HepG2 (cell line): ENCODE data around the gene MYL11. TPM values are rescaled to one million over a fixed set of nuclear protein-coding genes. Genes with fewer than 3 reads are reported as not detected.

Experiments
- CBX5 ChIP-seq: sonication (generic); formaldehyde crosslinking; IDR thresholded peaks from 2 replicates; pipeline ENCODE4 v1.4.0; 2020; ENCODE audit warnings: missing genetic modification reagents, borderline replicate concordance
- CHCHD3 ChIP-seq: sonication (generic); formaldehyde crosslinking; IDR thresholded peaks from 2 replicates; pipeline ENCODE4 v1.8.0; 2022; ENCODE audit warnings: mild to moderate bottlenecking, missing genetic modification reagents, moderate library complexity
- FOXC1 ChIP-seq: sonication (generic); formaldehyde crosslinking; IDR thresholded peaks from 2 replicates; pipeline ENCODE4 v1.8.0; 2022; ENCODE audit warnings: mild to moderate bottlenecking, missing genetic modification reagents, borderline replicate concordance
- GLI4 ChIP-seq: sonication (generic); formaldehyde crosslinking; IDR thresholded peaks from 2 replicates; pipeline ENCODE4 v1.5.1; 2020; ENCODE audit warnings: missing genetic modification reagents, mild to moderate bottlenecking, moderate library complexity, borderline replicate concordance
- HES4 ChIP-seq: sonication (generic); formaldehyde crosslinking; IDR thresholded peaks from 2 replicates; pipeline ENCODE4 v1.9.0; 2021; ENCODE audit warnings: mild to moderate bottlenecking, missing genetic modification reagents, borderline replicate concordance
- KAT7 ChIP-seq: IDR thresholded peaks from 2 replicates; pipeline ENCODE4 v1.6.1; 2018; ENCODE audit warnings: borderline replicate concordance, missing compliant biosample characterization
- NAIF1 ChIP-seq: sonication (generic); formaldehyde crosslinking; IDR thresholded peaks from 2 replicates; pipeline ENCODE4 v1.5.0; 2020; ENCODE audit warnings: mild to moderate bottlenecking, missing genetic modification reagents, borderline replicate concordance
- NCOA5 ChIP-seq: sonication (generic); formaldehyde crosslinking; IDR thresholded peaks from 2 replicates; pipeline ENCODE4 v1.4.0; 2020; ENCODE audit warnings: missing genetic modification reagents
- SNAI1 ChIP-seq: sonication (generic); formaldehyde crosslinking; IDR thresholded peaks from 2 replicates; pipeline ENCODE4 v1.5.0; 2020; ENCODE audit warnings: mild to moderate bottlenecking, missing genetic modification reagents, borderline replicate concordance
- SSRP1 ChIP-seq: IDR thresholded peaks from 2 replicates; pipeline ENCODE4 v1.6.1; 2016; ENCODE audit warnings: control low read depth
- TEAD3 ChIP-seq: optimal IDR thresholded peaks from 2 replicates; pipeline ENCODE3; 2016; ENCODE audit warnings: borderline replicate concordance
- ZNF160 ChIP-seq: sonication (generic); formaldehyde crosslinking; IDR thresholded peaks from 2 replicates; pipeline ENCODE4 v1.8.0; 2022; ENCODE audit warnings: mild to moderate bottlenecking, inconsistent platforms, missing genetic modification reagents
- ZNF180 ChIP-seq: sonication (generic); formaldehyde crosslinking; IDR thresholded peaks from 2 replicates; pipeline ENCODE4 v1.4.0; 2020; ENCODE audit warnings: low read depth, missing genetic modification reagents, borderline replicate concordance
- ZNF331 ChIP-seq: sonication (generic); formaldehyde crosslinking; IDR thresholded peaks from 2 replicates; pipeline ENCODE4 v1.4.0; 2020; ENCODE audit warnings: missing genetic modification reagents
- ZNF367 ChIP-seq: sonication (generic); formaldehyde crosslinking; IDR thresholded peaks from 2 replicates; pipeline ENCODE4 v1.4.0; 2020; ENCODE audit warnings: missing genetic modification reagents, borderline replicate concordance
- polyA plus RNA-seq, 8 experiments: library from polyadenylated mRNA; depleted of rRNA in 3 of 8; stranded (reverse) in 7 of 8; unstranded in 1 of 8; fragments of >200 nt; fragmentation: Illumina TruSeq in 4 of 8; extraction: Trizol in 4 of 8; gene quantifications; 2 replicates each; pipeline versions ENCODE4 v1.2.1 to v1.2.3, GENCODE V29; 2011 to 2016; ENCODE audit warnings: low read depth in 4 of 8, missing spikeins in 1 of 8, mixed read lengths in 1 of 8; ENCODE audit not compliant: insufficient read depth in 1 of 8
- total RNA-seq, 5 experiments: library from RNA; depleted of rRNA; stranded (reverse); fragments of >200 nt; fragmentation: Illumina TruSeq; extraction: Trizol; gene quantifications; 2 replicates each; pipeline ENCODE4 v1.2.3, GENCODE V29; 2016; ENCODE audit warnings: low read depth in 1 of 5
- TF ChIP-seq, protein P1 (sequence below): sonication (generic); formaldehyde crosslinking; IDR thresholded peaks from 2 replicates; pipeline ENCODE4 v1.4.0; 2020; ENCODE audit warnings: mild to moderate bottlenecking, low read depth, missing genetic modification reagents
- TF ChIP-seq, protein P2 (sequence below): sonication (generic); formaldehyde crosslinking; IDR thresholded peaks from 2 replicates; pipeline ENCODE4 v1.8.0; 2022; ENCODE audit warnings: missing genetic modification reagents, mild to moderate bottlenecking, moderate library complexity, borderline replicate concordance
- TF ChIP-seq, protein P3 (sequence below): sonication (generic); formaldehyde crosslinking; IDR thresholded peaks from 2 replicates; pipeline ENCODE4 v1.9.0; 2021; ENCODE audit warnings: missing genetic modification reagents, borderline replicate concordance
- TF ChIP-seq, protein P4 (sequence below): IDR thresholded peaks from 2 replicates; pipeline ENCODE4 v1.6.1; 2018; ENCODE audit warnings: missing genetic modification reagents
- TF ChIP-seq, protein P5 (sequence below): sonication (generic); formaldehyde crosslinking; IDR thresholded peaks from 2 replicates; pipeline ENCODE4 v1.4.0; 2020; ENCODE audit warnings: missing genetic modification reagents

MYL11 gene
- total and polyA plus RNA-seq, 2 of the 13 experiments (the other 11 are each of a cell fraction or from before 2014, with no cell fraction given) = not detected

DNA sequence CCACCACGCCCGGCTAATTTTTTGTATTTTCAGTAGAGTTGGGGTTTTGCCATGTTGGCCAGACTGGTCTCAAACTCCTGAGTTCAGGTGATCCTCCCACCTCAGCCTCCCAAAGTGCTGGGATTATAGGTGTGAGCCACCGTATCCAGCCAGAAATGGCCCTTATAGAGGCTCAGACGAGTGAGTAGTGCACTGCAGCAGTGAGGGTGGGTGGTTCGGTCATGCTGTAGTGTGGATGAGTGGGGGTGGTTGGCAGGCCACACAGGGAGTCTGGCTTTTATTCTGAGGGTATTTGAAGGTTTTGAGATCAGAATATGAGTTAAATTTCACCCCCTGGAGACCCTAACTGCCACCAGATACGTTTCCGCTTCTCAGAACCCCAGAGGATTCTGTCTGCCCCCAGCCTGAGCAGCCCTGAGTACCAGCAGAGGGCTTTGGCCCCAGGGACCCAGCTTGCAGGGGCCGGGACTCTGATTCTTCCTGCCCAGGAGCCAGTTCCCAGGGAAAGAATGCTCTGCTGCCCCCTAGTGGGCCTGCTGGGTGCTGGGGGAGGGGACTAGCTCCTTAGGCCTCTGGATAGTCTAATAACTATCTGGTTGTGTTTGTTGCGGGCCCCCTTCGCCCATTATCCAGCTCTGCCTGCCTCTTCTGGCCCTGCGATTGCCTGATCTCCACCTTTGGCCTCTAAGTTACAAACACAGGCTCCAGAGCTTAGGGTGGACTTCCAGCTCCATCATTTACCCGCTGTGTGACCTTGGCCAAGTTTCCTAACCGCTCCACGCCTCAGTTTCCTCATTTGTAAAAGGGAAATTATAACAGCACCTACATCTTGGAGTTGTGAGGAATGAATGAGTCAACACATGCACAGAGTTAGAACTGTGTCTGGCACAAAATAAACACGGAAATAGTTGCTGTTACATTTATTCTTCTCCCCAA is 34.8 kb downstream of the MYL11 start (continued):
- 0 out of 2 replicates have a peak, but pooled peaks have one; percentile 57 for TF ChIP-seq SNAI1 (CRISPR knock-in tag)
- TF ChIP-seq, protein P1, sequence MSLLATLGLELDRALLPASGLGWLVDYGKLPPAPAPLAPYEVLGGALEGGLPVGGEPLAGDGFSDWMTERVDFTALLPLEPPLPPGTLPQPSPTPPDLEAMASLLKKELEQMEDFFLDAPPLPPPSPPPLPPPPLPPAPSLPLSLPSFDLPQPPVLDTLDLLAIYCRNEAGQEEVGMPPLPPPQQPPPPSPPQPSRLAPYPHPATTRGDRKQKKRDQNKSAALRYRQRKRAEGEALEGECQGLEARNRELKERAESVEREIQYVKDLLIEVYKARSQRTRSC = no peak
- TF ChIP-seq GLI4 (CRISPR knock-in tag) = no peak
- TF ChIP-seq ZNF367 (CRISPR knock-in tag) = no peak
- TF ChIP-seq NAIF1 (CRISPR knock-in tag) = 0 out of 2 replicates have a peak, but pooled peaks have one; percentile 40
- no peak for TF ChIP-seq ZNF180
- peak; percentile 72 for TF ChIP-seq ZNF331 (CRISPR knock-in tag)
- peak; percentile 31; the same call in 1 of the 2 replicates for TF ChIP-seq CBX5 (CRISPR knock-in tag)
- TF ChIP-seq TEAD3 = peak; percentile 82
- 0 out of 2 replicates have a peak, but pooled peaks have one; percentile 46 for TF ChIP-seq ZNF160 (CRISPR knock-in tag)
- no peak for TF ChIP-seq HES4 (CRISPR knock-in tag)
- peak; percentile 60; the same call in 1 of the 2 replicates for TF ChIP-seq SSRP1
- TF ChIP-seq, protein P2, sequence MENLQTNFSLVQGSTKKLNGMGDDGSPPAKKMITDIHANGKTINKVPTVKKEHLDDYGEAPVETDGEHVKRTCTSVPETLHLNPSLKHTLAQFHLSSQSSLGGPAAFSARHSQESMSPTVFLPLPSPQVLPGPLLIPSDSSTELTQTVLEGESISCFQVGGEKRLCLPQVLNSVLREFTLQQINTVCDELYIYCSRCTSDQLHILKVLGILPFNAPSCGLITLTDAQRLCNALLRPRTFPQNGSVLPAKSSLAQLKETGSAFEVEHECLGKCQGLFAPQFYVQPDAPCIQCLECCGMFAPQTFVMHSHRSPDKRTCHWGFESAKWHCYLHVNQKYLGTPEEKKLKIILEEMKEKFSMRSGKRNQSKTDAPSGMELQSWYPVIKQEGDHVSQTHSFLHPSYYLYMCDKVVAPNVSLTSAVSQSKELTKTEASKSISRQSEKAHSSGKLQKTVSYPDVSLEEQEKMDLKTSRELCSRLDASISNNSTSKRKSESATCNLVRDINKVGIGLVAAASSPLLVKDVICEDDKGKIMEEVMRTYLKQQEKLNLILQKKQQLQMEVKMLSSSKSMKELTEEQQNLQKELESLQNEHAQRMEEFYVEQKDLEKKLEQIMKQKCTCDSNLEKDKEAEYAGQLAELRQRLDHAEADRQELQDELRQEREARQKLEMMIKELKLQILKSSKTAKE = no peak
- TF ChIP-seq, protein P3, sequence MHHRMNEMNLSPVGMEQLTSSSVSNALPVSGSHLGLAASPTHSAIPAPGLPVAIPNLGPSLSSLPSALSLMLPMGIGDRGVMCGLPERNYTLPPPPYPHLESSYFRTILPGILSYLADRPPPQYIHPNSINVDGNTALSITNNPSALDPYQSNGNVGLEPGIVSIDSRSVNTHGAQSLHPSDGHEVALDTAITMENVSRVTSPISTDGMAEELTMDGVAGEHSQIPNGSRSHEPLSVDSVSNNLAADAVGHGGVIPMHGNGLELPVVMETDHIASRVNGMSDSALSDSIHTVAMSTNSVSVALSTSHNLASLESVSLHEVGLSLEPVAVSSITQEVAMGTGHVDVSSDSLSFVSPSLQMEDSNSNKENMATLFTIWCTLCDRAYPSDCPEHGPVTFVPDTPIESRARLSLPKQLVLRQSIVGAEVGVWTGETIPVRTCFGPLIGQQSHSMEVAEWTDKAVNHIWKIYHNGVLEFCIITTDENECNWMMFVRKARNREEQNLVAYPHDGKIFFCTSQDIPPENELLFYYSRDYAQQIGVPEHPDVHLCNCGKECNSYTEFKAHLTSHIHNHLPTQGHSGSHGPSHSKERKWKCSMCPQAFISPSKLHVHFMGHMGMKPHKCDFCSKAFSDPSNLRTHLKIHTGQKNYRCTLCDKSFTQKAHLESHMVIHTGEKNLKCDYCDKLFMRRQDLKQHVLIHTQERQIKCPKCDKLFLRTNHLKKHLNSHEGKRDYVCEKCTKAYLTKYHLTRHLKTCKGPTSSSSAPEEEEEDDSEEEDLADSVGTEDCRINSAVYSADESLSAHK (CRISPR knock-in tag) = no peak
- TF ChIP-seq NCOA5 (CRISPR knock-in tag) = no peak
- TF ChIP-seq, protein P4, sequence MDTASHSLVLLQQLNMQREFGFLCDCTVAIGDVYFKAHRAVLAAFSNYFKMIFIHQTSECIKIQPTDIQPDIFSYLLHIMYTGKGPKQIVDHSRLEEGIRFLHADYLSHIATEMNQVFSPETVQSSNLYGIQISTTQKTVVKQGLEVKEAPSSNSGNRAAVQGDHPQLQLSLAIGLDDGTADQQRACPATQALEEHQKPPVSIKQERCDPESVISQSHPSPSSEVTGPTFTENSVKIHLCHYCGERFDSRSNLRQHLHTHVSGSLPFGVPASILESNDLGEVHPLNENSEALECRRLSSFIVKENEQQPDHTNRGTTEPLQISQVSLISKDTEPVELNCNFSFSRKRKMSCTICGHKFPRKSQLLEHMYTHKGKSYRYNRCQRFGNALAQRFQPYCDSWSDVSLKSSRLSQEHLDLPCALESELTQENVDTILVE = peak; percentile 72; the same call in 1 of the 2 replicates
- TF ChIP-seq FOXC1 (CRISPR knock-in tag) = peak; percentile 50
- 0 out of 2 replicates have a peak, but pooled peaks have one; percentile 40 for TF ChIP-seq KAT7 (CRISPR knock-in tag)
- no peak for TF ChIP-seq CHCHD3
- TF ChIP-seq, protein P5, sequence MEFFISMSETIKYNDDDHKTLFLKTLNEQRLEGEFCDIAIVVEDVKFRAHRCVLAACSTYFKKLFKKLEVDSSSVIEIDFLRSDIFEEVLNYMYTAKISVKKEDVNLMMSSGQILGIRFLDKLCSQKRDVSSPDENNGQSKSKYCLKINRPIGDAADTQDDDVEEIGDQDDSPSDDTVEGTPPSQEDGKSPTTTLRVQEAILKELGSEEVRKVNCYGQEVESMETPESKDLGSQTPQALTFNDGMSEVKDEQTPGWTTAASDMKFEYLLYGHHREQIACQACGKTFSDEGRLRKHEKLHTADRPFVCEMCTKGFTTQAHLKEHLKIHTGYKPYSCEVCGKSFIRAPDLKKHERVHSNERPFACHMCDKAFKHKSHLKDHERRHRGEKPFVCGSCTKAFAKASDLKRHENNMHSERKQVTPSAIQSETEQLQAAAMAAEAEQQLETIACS = no peak
